HEK293 (cell line): ENCODE measurements around the gene DHDH.
A peak's percentile ranks its signal among the peaks of the same experiment; 100 is the strongest.

ENCODE experiments used
- ELK4 ChIP-seq: IDR thresholded peaks from 2 replicates; pipeline ENCODE4 v1.6.1; 2011; ENCODE audit warnings: mild to moderate bottlenecking, low read depth, low read length, borderline replicate concordance
- KLF16 ChIP-seq: fragments of 450-650 bp; formaldehyde crosslinking; IDR thresholded peaks from 2 replicates; pipeline ENCODE4 v1.5.1; 2017; ENCODE audit warnings: missing biosample characterization, missing genetic modification characterization
- MYNN ChIP-seq: fragments of 450-650 bp; formaldehyde crosslinking; IDR thresholded peaks from 2 replicates; pipeline ENCODE4 v1.5.1; 2016; ENCODE audit warnings: missing biosample characterization, missing genetic modification characterization, borderline replicate concordance
- PRDM10 ChIP-seq: fragments of 450-650 bp; formaldehyde crosslinking; IDR thresholded peaks from 2 replicates; pipeline ENCODE4 v1.5.1; 2016; ENCODE audit warnings: missing biosample characterization, missing genetic modification characterization
- SALL2 ChIP-seq: fragments of 450-650 bp; formaldehyde crosslinking; IDR thresholded peaks from 2 replicates; pipeline ENCODE4 v1.5.0; 2017; ENCODE audit warnings: missing biosample characterization, mild to moderate bottlenecking, missing genetic modification characterization, borderline replicate concordance
- SP7 ChIP-seq: fragments of 450-650 bp; formaldehyde crosslinking; IDR thresholded peaks from 2 replicates; pipeline ENCODE4 v1.5.1; 2016; ENCODE audit warnings: missing biosample characterization, missing genetic modification characterization
- TCF7L2 ChIP-seq: IDR thresholded peaks from 2 replicates; pipeline ENCODE4 v1.6.1; 2011; ENCODE audit warnings: low read depth, mild to moderate bottlenecking, inconsistent platforms, low read length, moderate library complexity, borderline replicate concordance
- TRIM28 ChIP-seq: IDR thresholded peaks from 2 replicates; pipeline ENCODE4 v1.6.1; 2011; ENCODE audit warnings: low read length, control low read depth, borderline replicate concordance
- ZBTB11 ChIP-seq: fragments of 450-650 bp; formaldehyde crosslinking; conservative IDR thresholded peaks from 2 replicates; pipeline ENCODE4 v1.5.1; 2016; ENCODE audit warnings: low read depth, missing biosample characterization, missing genetic modification characterization
- ZBTB17 ChIP-seq: fragments of 450-650 bp; formaldehyde crosslinking; IDR thresholded peaks from 2 replicates; pipeline ENCODE4 v1.5.1; 2016; ENCODE audit warnings: missing biosample characterization, missing genetic modification characterization
- ZBTB48 ChIP-seq: fragments of 450-650 bp; formaldehyde crosslinking; IDR thresholded peaks from 2 replicates; pipeline ENCODE4 v1.5.1; 2016; ENCODE audit warnings: missing biosample characterization, missing genetic modification characterization
- ZNF112 ChIP-seq: fragments of 450-650 bp; formaldehyde crosslinking; IDR thresholded peaks from 2 replicates; pipeline ENCODE4 v1.5.0; 2017; ENCODE audit warnings: missing biosample characterization, missing genetic modification characterization
- ZNF121 ChIP-seq: fragments of 450-650 bp; formaldehyde crosslinking; IDR thresholded peaks from 2 replicates; pipeline ENCODE4 v1.5.1; 2016; ENCODE audit warnings: missing biosample characterization, missing genetic modification characterization
- ZNF146 ChIP-seq: fragments of 450-650 bp; formaldehyde crosslinking; IDR thresholded peaks from 2 replicates; pipeline ENCODE4 v1.5.1; 2016; ENCODE audit warnings: missing biosample characterization, missing genetic modification characterization
- ZNF157 ChIP-seq: fragments of 450-650 bp; formaldehyde crosslinking; IDR thresholded peaks from 2 replicates; pipeline ENCODE4 v1.5.1; 2016; ENCODE audit warnings: missing biosample characterization, missing genetic modification characterization
- ZNF239 ChIP-seq: fragments of 450-650 bp; formaldehyde crosslinking; IDR thresholded peaks from 2 replicates; pipeline ENCODE4 v1.5.1; 2016; ENCODE audit warnings: missing biosample characterization, missing genetic modification characterization
- ZNF362 ChIP-seq: fragments of 450-650 bp; formaldehyde crosslinking; IDR thresholded peaks from 2 replicates; pipeline ENCODE4 v1.5.1; 2016; ENCODE audit warnings: missing biosample characterization, missing genetic modification characterization
- ZNF391 ChIP-seq: fragments of 450-650 bp; formaldehyde crosslinking; IDR thresholded peaks from 2 replicates; pipeline ENCODE4 v1.5.1; 2016; ENCODE audit warnings: low read depth, missing biosample characterization, missing genetic modification characterization, borderline replicate concordance
- ZNF398 ChIP-seq: fragments of 450-650 bp; formaldehyde crosslinking; IDR thresholded peaks from 2 replicates; pipeline ENCODE4 v1.5.1; 2017; ENCODE audit warnings: missing biosample characterization, missing genetic modification characterization
- ZNF513 ChIP-seq: fragments of 450-650 bp; IDR thresholded peaks from 2 replicates; pipeline ENCODE4 v1.5.1; 2018; ENCODE audit warnings: missing biosample characterization, missing genetic modification characterization
- ZNF645 ChIP-seq: fragments of 450-650 bp; formaldehyde crosslinking; IDR thresholded peaks from 2 replicates; pipeline ENCODE4; 2016; ENCODE audit warnings: missing biosample characterization, missing genetic modification characterization
- ZNF658 ChIP-seq: fragments of 450-650 bp; formaldehyde crosslinking; IDR thresholded peaks from 2 replicates; pipeline ENCODE4; 2016; ENCODE audit warnings: missing biosample characterization, missing genetic modification characterization
- ZNF76 ChIP-seq: fragments of 450-650 bp; formaldehyde crosslinking; IDR thresholded peaks from 2 replicates; pipeline ENCODE4; 2016; ENCODE audit warnings: low read depth, missing biosample characterization, missing genetic modification characterization, borderline replicate concordance
- ZNF837 ChIP-seq: fragments of 450-650 bp; formaldehyde crosslinking; IDR thresholded peaks from 2 replicates; pipeline ENCODE4 v1.5.1; 2016; ENCODE audit warnings: missing biosample characterization, missing genetic modification characterization
- ZSCAN30 ChIP-seq: fragments of 450-650 bp; IDR thresholded peaks from 2 replicates; pipeline ENCODE4 v1.5.1; 2018; ENCODE audit warnings: missing biosample characterization, mild to moderate bottlenecking, missing genetic modification characterization, moderate library complexity

The DHDH gene

GRCh38 chr19:48963371-48964204 is 30.1 kb downstream of the DHDH start (continued):
- TF ChIP-seq ZBTB17 (peak; percentile 94), ZBTB48 (tag by site-specific recombination) (peak; percentile 69; the same call in 1 of the 2 replicates), ZNF658 (no peak), ZSCAN30 (no peak), ZBTB11 (tag by site-specific recombination) (peak; percentile 23; the same call in 1 of the 2 replicates), ZNF362 (tag by site-specific recombination) (peak; percentile 91), SP7 (peak; percentile 92), ZNF645 (tag by site-specific recombination) (0 out of 2 replicates have a peak, but pooled peaks have one; percentile 57), PRDM10 (tag by site-specific recombination) (peak; percentile 59), ZNF157 (tag by site-specific recombination) (no peak), ZNF513 (no peak; the same call in 1 of the 2 replicates), ZNF398 (tag by site-specific recombination) (peak; percentile 39), ZNF837 (tag by site-specific recombination) (no peak), MYNN (no peak), ZNF112 (tag by site-specific recombination) (no peak), ZNF239 (no peak; the same call in 1 of the 2 replicates), ZNF146 (tag by site-specific recombination) (no peak), ZNF391 (tag by site-specific recombination) (peak; percentile 89), ZNF76 (tag by site-specific recombination) (peak; percentile 53; the same call in 1 of the 2 replicates), ELK4 (no peak), ZNF121 (tag by site-specific recombination) (no peak), TCF7L2 (no peak), KLF16 (tag by site-specific recombination) (peak; percentile 95), SALL2 (tag by site-specific recombination) (no peak), TRIM28 (no peak)
